ENCODE measurements around the gene C10orf90.

DNA sequence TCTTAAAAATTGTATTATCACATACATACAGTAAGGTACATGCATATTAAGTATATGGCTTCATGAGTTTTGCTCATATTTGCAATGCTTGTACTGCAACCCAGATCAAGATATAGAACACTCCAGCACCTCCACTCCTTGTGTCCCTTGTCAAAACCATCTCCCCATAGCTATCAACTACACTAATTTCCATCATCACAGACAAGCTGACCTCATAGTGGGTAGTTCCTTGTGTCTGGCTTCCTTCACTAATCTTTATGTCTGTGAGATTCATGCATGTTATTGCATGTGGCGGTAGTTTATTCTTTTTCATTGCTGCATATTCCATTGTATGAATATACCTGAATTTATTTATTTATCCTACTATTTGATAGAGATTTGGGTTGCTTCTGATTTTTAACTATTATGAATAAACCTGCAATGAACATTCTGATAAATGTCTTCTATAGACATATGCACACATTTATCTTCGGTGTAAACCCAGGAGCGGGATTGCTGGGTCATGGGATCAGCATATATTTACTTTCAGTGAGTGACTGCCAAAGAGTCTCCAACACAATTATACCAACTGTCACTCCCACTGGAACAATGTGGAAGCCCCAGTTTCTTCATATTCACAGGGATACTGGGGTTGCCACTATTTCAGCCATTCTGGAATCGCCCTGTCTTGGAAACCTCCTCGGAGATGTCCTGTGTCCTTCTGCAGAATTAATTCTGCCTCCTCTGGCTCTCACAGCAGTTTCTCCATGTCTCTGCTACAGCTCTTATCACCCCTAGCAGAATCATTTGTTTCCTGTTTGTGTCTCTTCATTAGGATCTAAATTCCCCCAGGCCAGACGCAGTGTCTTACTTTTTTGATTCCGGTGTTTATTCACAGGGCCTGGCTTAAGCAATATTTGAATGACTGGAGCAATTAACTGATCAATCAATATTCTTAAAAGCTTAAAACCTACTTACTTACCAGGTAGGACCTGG lies 267.5 kb downstream of the C10orf90 start:
- TF ChIP-seq, protein P1, sequence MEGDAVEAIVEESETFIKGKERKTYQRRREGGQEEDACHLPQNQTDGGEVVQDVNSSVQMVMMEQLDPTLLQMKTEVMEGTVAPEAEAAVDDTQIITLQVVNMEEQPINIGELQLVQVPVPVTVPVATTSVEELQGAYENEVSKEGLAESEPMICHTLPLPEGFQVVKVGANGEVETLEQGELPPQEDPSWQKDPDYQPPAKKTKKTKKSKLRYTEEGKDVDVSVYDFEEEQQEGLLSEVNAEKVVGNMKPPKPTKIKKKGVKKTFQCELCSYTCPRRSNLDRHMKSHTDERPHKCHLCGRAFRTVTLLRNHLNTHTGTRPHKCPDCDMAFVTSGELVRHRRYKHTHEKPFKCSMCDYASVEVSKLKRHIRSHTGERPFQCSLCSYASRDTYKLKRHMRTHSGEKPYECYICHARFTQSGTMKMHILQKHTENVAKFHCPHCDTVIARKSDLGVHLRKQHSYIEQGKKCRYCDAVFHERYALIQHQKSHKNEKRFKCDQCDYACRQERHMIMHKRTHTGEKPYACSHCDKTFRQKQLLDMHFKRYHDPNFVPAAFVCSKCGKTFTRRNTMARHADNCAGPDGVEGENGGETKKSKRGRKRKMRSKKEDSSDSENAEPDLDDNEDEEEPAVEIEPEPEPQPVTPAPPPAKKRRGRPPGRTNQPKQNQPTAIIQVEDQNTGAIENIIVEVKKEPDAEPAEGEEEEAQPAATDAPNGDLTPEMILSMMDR (IDR thresholded peaks at IDR 0.05) = no peak
- no peak for TF ChIP-seq POLR2A (IDR thresholded peaks at IDR 0.05)

Measured in Peyer's patch (tissue), 4 donors.